IPS DF 6.9 (cell line): ENCODE data around the gene CCSER1.

ENCODE experiments used
- DNase-seq: peaks from one replicate; pipeline ENCODE4 v3.0.0-alpha.2; 2013; ENCODE audit warnings: low read depth, low spot score
- H3K27ac ChIP-seq: one replicate; pipeline ENCODE4 v1.5.1; 2013; ENCODE audit warnings: low read length, control low read depth
- H3K27me3 ChIP-seq: 2 replicates; pipeline ENCODE4 v1.6.1; 2013; ENCODE audit warnings: mild to moderate bottlenecking, low read length; ENCODE audit not compliant: control insufficient read depth, insufficient read depth
- H3K36me3 ChIP-seq: 2 replicates; pipeline ENCODE4 v1.6.1; 2013; ENCODE audit warnings: low read length; ENCODE audit not compliant: control insufficient read depth, insufficient read depth
- H3K4me1 ChIP-seq: 2 replicates; pipeline ENCODE4 v1.6.1; 2013; ENCODE audit warnings: low read length; ENCODE audit not compliant: control insufficient read depth, insufficient read depth
- H3K4me3 ChIP-seq: 2 replicates; pipeline ENCODE4 v1.5.1; 2013; ENCODE audit warnings: mild to moderate bottlenecking, low read length
- H3K9me3 ChIP-seq: 2 replicates; pipeline ENCODE4 v1.6.1; 2013; ENCODE audit warnings: low read length, inconsistent platforms; ENCODE audit not compliant: control insufficient read depth, insufficient read depth
- WGBS: extraction: QIAGEN DNeasy Blood & Tissue Kit; methylation state at CpG from one replicate; pipeline ENCODE4 v1.1.7; 2013; ENCODE audit warnings: mixed read lengths, missing lambda C conversion rate; ENCODE audit not compliant: insufficient read length, insufficient coverage; 5-methylcytosine and 5-hydroxymethylcytosine counted together

The CCSER1 gene

DNA sequence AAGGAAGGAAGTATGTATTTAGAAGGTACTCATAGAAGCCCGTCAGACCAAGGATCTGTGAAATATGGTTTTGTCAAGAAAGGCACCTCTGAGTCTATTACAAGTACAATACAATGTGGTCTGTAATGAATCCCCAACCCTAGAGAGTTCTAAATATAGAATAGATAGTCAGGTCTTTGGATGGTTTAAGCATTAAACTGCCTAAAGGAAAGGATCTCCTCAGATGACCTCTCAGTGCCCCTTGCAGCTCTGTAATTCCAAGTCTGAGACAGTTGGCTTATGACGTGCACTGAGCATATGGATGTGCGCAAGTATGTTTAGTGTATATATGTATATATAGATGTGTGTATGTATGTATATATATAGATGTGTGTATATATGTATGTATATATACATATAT is 62.0 kb downstream of the CCSER1 start:
- DNase-seq, result no peak
- Histone ChIP-seq H3K36me3 (no peaks in the 10 kb centered on the region), H3K9me3 (no peaks in the 10 kb centered on the region), H3K4me1 (peaks cover 4% of the 10 kb centered on the region; the same call in 1 of the 2 replicates), H3K4me3 (no peak overlapping the region), H3K27ac (no peak overlapping the region), H3K27me3 (no peaks in the 10 kb centered on the region)
- no CpG with 5 or more reads among the region's 3 CpGs for WGBS

DNA sequence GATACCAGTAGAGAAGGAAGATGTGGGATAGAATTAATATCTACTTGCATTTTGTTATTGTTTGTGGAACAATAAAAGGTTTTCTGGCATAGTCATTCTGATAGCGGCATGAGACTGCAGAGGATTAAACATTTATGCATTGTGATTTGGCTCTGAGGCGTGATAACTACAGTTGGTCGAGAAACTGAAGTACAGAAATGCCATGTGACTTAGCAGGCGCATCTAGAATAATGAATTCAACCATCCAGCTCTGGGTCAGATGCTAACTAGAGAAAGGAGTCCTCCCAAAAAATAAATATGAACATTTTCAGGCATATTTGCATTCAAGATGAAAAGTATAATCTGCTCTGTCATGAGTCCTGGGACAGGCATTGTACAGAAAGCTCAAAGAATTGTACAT is 62.8 kb downstream of the CCSER1 start:
- no CpG with 5 or more reads among the region's 4 CpGs for WGBS
- no peak overlapping the region for H3K27ac ChIP-seq
- DNase-seq, result no peak
- peaks cover under 1% of the 10 kb centered on the region; the same call in 1 of the 2 replicates for H3K4me1 ChIP-seq
- H3K27me3 ChIP-seq, result no peaks in the 10 kb centered on the region
- no peaks in the 10 kb centered on the region for H3K9me3 ChIP-seq
- H3K36me3 ChIP-seq, result no peaks in the 10 kb centered on the region
- H3K4me3 ChIP-seq, result no peak overlapping the region

DNA sequence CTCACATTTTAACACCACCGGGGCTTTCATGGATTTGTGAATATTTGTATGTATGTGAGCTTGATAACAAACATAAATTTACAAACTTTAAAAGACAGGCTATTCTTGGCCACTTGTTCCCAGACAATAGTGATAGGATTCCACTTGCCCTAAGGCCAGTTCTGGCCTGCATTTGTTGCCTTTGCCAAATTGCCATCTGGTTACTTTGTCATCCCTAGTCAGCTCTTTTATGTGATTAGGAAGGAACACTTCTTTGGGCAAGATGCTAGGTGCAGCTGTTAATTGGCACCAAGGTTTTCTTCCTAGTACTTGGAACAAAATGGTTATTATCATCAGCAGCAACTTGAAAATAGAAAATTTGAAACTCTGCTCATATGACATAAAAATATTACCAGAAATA is 63.3 kb downstream of the CCSER1 start:
- WGBS, result no CpG with 5 or more reads among the region's 1 CpG
- Histone ChIP-seq H3K27ac (no peak overlapping the region), H3K4me1 (no peaks in the 10 kb centered on the region), H3K36me3 (no peaks in the 10 kb centered on the region), H3K27me3 (no peaks in the 10 kb centered on the region), H3K4me3 (no peak overlapping the region), H3K9me3 (no peaks in the 10 kb centered on the region)
- DNase-seq, result no peak

DNA sequence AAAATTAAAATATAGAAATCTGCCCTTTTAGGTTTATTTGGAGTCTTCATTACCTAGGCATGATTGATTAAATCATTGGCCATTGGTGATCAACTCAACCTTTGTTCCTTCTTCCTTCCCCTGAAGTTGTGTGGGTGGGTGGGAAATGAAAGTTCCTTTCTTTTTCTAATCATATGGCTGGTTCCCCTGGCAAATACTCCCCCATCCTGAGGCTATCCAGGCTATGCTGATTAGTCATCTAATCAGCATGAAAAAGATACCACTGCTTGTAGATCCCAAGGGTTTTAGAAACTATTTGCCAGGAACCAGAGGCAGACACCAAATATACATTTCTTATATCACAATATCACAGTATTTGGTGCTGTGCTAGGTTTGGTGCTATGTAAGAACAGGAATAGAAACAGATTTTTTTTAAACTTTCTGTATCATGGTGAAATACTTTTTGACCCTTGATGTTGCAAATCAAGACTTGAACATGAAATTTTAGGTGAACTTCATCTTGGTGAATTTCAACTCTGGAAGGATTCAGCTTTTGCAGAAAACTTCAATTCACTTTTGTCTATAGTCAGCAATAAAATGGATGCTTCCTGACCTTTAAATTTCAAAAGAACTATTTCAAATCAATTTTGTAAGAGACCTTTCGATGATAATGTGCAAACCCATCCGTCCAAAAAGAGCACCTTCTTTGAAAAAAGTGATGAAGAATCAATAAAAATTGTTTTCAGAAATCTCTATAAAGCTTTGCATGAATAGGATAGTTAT is 71.1 kb downstream of the CCSER1 start:
- Histone ChIP-seq H3K36me3 (no peaks in the 10 kb centered on the region), H3K9me3 (no peaks in the 10 kb centered on the region), H3K4me1 (no peaks in the 10 kb centered on the region), H3K27ac (no peak overlapping the region), H3K4me3 (no peak overlapping the region), H3K27me3 (no peaks in the 10 kb centered on the region)
- WGBS, result no CpG with 5 or more reads among the region's 2 CpGs
- peak; percentile 29 for DNase-seq

- no CpG with 5 or more reads among the region's 10 CpGs for WGBS
- Histone ChIP-seq H3K4me3 (no peak overlapping the region), H3K4me1 (no peaks in the 10 kb centered on the region), H3K27me3 (no peaks in the 10 kb centered on the region), H3K27ac (no peak overlapping the region), H3K9me3 (no peaks in the 10 kb centered on the region), H3K36me3 (no peaks in the 10 kb centered on the region)
- DNase-seq, result no peak
Observed at GRCh38 chr4:90207887-90208454, 80.8 kb downstream of the CCSER1 start.

GRCh38 chr4:90209922-90210321 is 82.7 kb downstream of the CCSER1 start:
- H3K9me3 ChIP-seq, result no peaks in the 10 kb centered on the region
- DNase-seq, result no peak
- no peak overlapping the region for H3K27ac ChIP-seq
- H3K4me3 ChIP-seq, result no peak overlapping the region
- no CpG with 5 or more reads among the region's 1 CpG for WGBS
- no peaks in the 10 kb centered on the region for H3K27me3 ChIP-seq
- no peaks in the 10 kb centered on the region for H3K36me3 ChIP-seq
- H3K4me1 ChIP-seq, result no peaks in the 10 kb centered on the region

DNA sequence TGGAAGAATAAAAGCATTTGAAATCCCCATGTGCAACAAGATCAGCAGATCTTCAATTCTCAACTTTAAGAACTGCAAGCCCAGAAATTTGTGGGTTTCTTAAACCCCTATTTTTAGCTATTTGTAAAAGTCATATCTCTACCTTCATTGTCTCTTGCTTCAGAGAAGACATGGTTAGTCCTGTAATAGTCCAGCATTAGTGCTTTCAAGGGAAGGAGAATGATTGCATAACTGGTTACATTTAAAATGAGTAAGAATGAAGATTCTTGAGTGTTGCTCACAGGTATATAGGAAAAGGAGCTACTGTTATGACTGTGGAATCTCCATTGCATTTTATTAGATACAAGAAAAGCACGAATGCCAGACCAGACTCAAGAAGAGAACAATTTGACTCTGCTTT is 84.0 kb downstream of the CCSER1 start:
- H3K9me3 ChIP-seq, result no peaks in the 10 kb centered on the region
- WGBS, result no CpG with 5 or more reads among the region's 1 CpG
- no peaks in the 10 kb centered on the region for H3K36me3 ChIP-seq
- H3K4me3 ChIP-seq, result no peak overlapping the region
- no peak overlapping the region for H3K27ac ChIP-seq
- no peaks in the 10 kb centered on the region for H3K27me3 ChIP-seq
- DNase-seq, result no peak
- H3K4me1 ChIP-seq, result no peaks in the 10 kb centered on the region

DNA sequence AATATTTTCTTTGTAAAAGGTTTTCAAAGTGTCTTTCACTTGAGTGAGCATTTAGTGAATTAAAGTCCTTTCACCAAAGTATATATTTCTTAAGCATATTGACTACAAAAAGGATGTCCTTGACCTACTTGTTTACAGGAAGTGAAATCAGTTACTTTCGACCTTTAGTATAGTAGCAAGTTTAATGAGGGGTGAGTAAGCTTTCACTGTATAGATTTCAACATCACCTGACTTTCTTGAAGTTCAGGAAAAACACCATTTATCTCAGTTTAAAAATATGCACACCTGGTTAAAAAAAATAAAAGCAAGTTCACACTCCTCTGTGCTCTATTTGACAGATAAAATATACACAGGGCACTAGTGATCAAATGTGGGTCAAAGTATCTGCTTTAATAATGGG is 88.1 kb downstream of the CCSER1 start:
- Histone ChIP-seq H3K9me3 (no peaks in the 10 kb centered on the region), H3K27me3 (no peaks in the 10 kb centered on the region), H3K4me3 (no peak overlapping the region), H3K36me3 (no peaks in the 10 kb centered on the region), H3K4me1 (no peaks in the 10 kb centered on the region), H3K27ac (no peak overlapping the region)
- DNase-seq, result no peak
- WGBS, result no CpG with 5 or more reads among the region's 1 CpG

- Histone ChIP-seq H3K9me3 (no peaks in the 10 kb centered on the region), H3K36me3 (no peaks in the 10 kb centered on the region), H3K27me3 (no peaks in the 10 kb centered on the region), H3K27ac (no peak overlapping the region), H3K4me3 (no peak overlapping the region), H3K4me1 (no peaks in the 10 kb centered on the region)
- WGBS, result no CpG with 5 or more reads among the region's 3 CpGs
- DNase-seq, result no peak
Observed at GRCh38 chr4:90219822-90220221, 92.6 kb downstream of the CCSER1 start.

GRCh38 chr4:90220459-90220858 is 93.3 kb downstream of the CCSER1 start:
- no peak for DNase-seq
- H3K9me3 ChIP-seq, result no peaks in the 10 kb centered on the region
- H3K4me1 ChIP-seq, result no peaks in the 10 kb centered on the region
- no peaks in the 10 kb centered on the region for H3K36me3 ChIP-seq
- H3K27me3 ChIP-seq, result no peaks in the 10 kb centered on the region
- no peak overlapping the region for H3K4me3 ChIP-seq
- H3K27ac ChIP-seq, result no peak overlapping the region
- no CpG with 5 or more reads among the region's 4 CpGs for WGBS

DNA sequence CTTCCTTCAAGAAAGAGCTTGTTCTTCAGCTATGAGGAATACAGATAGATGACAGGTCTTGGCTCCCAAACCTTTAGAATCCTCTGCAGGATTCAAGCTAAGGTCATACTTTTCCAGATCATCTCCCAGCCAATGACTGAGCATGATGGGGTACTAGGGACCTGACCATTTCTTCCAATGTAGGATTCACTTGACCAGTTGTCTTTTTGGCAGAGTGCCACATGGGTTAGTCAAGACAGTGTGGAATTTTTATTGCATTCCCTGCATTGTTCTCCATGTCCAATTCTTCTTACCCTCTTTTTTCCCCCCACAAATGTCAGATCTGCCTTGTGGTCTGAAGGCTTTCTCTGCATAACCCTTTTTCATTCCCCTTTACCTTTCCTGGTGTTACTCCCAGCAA is 99.5 kb downstream of the CCSER1 start:
- H3K4me1 ChIP-seq, result no peaks in the 10 kb centered on the region
- H3K27ac ChIP-seq, result no peak overlapping the region
- H3K9me3 ChIP-seq, result no peaks in the 10 kb centered on the region; the same call in 1 of the 2 replicates
- no peaks in the 10 kb centered on the region for H3K27me3 ChIP-seq
- no peak overlapping the region for H3K4me3 ChIP-seq
- H3K36me3 ChIP-seq, result no peaks in the 10 kb centered on the region
- no peak for DNase-seq
